Esophagus muscularis mucosa (tissue), 4 donors: ENCODE data around the gene SNX2. TPM values are rescaled to one million over a fixed set of nuclear protein-coding genes. Genes with fewer than 3 reads are reported as not detected.

Source experiments
- DNase-seq: peaks from one replicate; pipeline ENCODE4 v3.0.0-alpha.2; 2017; ENCODE audit errors: extremely low spot score
- H3K27ac ChIP-seq, 4 donors: fragments of 200-600 bp; sonication (generic); replicated peaks in 1 of 4; 1 replicate in 3 of 4; 2 replicates in 1 of 4; pipeline ENCODE4 v1.5.1; 2016 to 2019; ENCODE audit warnings: mild to moderate bottlenecking in 1 of 4
- H3K27me3 ChIP-seq, 4 donors: fragments of 200-600 bp; sonication (generic); one replicate each; pipeline versions ENCODE4 v1.5.1 to v1.6.0; 2016 to 2019
- H3K36me3 ChIP-seq, 4 donors: fragments of 200-600 bp; sonication (generic); one replicate each; pipeline ENCODE4 v1.5.1; 2016 to 2019
- H3K4me1 ChIP-seq, 4 donors: fragments of 200-600 bp; sonication (generic); one replicate each; pipeline ENCODE4 v1.5.1; 2016 to 2019
- H3K4me3 ChIP-seq, 4 donors: fragments of 200-600 bp; sonication (generic); 1 replicate in 2 of 4; 2 replicates in 2 of 4; pipeline ENCODE4 v1.5.1; 2016 to 2019; ENCODE audit warnings: mild to moderate bottlenecking in 4 of 4, moderate library complexity in 1 of 4
- H3K9me3 ChIP-seq, 4 donors: fragments of 200-600 bp; sonication (generic); 1 replicate in 3 of 4; 2 replicates in 1 of 4; pipeline ENCODE4 v1.5.1; 2016 to 2019
- EP300 ChIP-seq: sonication (generic); formaldehyde crosslinking; IDR thresholded peaks from one replicate; pipeline ENCODE4 v1.6.1; 2017; ENCODE audit warnings: antibody characterized with exemption
- POLR2A ChIP-seq: fragments of 450-650 bp; IDR thresholded peaks from one replicate; pipeline ENCODE4 v1.6.1; 2017; ENCODE audit warnings: antibody characterized with exemption, moderate library complexity, mild to moderate bottlenecking, low read depth
- POLR2AphosphoS5 ChIP-seq, 2 donors: sonication (generic); formaldehyde crosslinking; IDR thresholded peaks; one replicate each; pipeline ENCODE4 v1.6.1; 2017; ENCODE audit warnings: antibody characterized with exemption in 2 of 2
- WGBS: methylation state at CpG from one replicate; pipeline ENCODE4 v1.1.5; 2018; 5-methylcytosine and 5-hydroxymethylcytosine counted together
- intact Hi-C: fragments of 100-400 bp; cut with DNase I; formaldehyde crosslinking; loops from one replicate; pipeline ENCODE4 v1.15.1; 2023
- total RNA-seq, 4 donors: library from RNA; depleted of rRNA; stranded (reverse); fragments of >200 nt; gene quantifications; one replicate each; pipeline versions ENCODE4 v1.1.0 to v1.2.1, GENCODE V29; 2016
- TF ChIP-seq, protein P1 (sequence below), 3 experiments: fragments of 200-600 bp in 2 of 3; fragments of 450-650 bp in 1 of 3; sonication (generic) in 2 of 3; IDR thresholded peaks; one replicate each; pipeline ENCODE4 v1.5.1; 2017 to 2019; ENCODE audit warnings: antibody characterized with exemption in 3 of 3, mild to moderate bottlenecking in 2 of 3, moderate library complexity in 1 of 3

Gene SNX2
- total RNA-seq, 4 donors from 2014 or later, result 62.1 to 86.0 (median 75.4) TPM

GRCh38 chr5:122839731-122840130 is 64.9 kb downstream of the SNX2 start:
- Histone ChIP-seq H3K27ac (no peak overlapping the region), H3K4me1 (peaks cover 0 to 10% (median 6%) of the 10 kb centered on the region in 4 donors), H3K36me3 (no peaks in the 10 kb centered on the region), H3K9me3 (no peaks in the 10 kb centered on the region), H3K4me3 (no peak overlapping the region), H3K27me3 (no peaks in the 10 kb centered on the region)
- TF ChIP-seq POLR2AphosphoS5 (IDR thresholded peaks at IDR 0.05) (no peak), POLR2A (no peak), EP300 (no peak)
- TF ChIP-seq, protein P1, sequence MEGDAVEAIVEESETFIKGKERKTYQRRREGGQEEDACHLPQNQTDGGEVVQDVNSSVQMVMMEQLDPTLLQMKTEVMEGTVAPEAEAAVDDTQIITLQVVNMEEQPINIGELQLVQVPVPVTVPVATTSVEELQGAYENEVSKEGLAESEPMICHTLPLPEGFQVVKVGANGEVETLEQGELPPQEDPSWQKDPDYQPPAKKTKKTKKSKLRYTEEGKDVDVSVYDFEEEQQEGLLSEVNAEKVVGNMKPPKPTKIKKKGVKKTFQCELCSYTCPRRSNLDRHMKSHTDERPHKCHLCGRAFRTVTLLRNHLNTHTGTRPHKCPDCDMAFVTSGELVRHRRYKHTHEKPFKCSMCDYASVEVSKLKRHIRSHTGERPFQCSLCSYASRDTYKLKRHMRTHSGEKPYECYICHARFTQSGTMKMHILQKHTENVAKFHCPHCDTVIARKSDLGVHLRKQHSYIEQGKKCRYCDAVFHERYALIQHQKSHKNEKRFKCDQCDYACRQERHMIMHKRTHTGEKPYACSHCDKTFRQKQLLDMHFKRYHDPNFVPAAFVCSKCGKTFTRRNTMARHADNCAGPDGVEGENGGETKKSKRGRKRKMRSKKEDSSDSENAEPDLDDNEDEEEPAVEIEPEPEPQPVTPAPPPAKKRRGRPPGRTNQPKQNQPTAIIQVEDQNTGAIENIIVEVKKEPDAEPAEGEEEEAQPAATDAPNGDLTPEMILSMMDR (IDR thresholded peaks at IDR 0.05), result no peak
- no peak for DNase-seq
- intact Hi-C loops, result no loop called here
- WGBS, result 93% methylated on average over 4 of the region's 4 CpGs

DNA sequence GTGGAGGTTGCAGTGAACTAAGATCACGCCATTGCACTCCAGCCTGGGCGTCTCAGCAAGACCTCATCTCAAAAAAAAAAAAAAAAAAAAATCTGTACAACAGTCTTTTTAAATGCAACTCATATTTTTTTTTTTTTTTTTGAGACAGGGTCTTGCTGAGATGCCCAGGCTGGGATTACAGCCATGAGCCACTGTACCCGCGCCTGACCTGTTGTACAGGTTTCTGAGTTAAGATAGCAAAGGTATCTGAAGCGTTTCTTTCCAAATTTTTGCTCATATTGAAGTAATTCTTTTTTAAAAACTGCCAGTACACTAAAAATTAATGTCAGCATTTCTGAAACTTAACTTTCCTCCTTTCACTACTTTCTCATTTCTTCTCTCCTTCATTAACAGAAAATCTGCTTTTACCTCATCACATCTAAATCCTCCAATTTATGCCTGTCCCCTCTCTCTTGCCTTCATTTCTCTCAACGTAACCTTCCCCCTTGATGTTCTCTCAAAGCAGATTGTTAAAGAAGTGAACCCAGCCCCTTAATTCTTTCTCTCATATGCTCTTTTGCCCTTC is 67.2 kb downstream of the SNX2 start:
- H3K27me3 ChIP-seq, result no peaks in the 10 kb centered on the region
- DNase-seq, result no peak
- WGBS, result 97% methylated on average over 6 of the region's 6 CpGs
- TF ChIP-seq POLR2AphosphoS5 (IDR thresholded peaks at IDR 0.05) (no peak), EP300 (no peak), POLR2A (no peak)
- TF ChIP-seq, protein P1 (IDR thresholded peaks at IDR 0.05), result no peak
- H3K36me3 ChIP-seq, result no peaks in the 10 kb centered on the region
- peaks cover 7 to 25% (median 19%) of the 10 kb centered on the region in 4 donors for H3K4me1 ChIP-seq
- H3K9me3 ChIP-seq, result no peaks in the 10 kb centered on the region
- H3K4me3 ChIP-seq, result no peak overlapping the region
- intact Hi-C loops, result no loop called here
- H3K27ac ChIP-seq, result no peak overlapping the region

DNA sequence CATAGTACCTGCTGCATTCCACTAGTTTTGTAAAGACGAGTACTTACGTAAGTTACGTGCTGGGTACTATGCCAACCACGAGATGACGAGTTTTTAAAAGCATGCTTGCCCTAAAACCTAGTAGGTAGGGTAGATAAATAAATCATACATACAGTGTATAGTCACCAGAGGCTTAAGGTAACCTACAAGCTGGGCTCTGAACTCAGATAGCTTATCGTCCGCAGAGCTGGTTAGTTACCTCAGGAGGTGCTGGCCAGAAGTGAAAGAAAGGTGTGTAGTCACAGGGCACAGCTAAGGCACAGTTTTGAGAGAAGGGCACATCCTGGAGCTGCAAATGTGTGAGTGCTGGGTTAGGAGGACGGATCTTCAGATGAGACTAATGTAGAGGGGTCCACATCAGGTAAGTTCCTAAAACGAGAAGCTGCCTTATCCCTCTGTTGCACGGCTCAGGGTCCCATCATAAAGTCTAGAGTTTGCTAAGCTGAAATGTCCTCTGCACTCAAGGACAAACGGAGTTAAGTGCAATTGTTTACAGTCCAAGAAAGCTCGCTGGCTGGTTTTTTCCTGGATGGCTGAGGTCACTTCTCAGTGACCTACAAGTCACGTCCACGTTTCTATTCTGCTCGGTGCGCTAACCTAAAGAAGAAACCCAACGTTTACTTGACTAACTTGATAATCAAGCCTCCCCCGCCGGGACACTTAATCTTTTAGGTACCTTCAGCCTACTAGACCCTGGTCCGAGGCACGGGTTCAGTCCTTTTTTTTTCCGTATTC is 69.4 kb downstream of the SNX2 start:
- H3K27ac ChIP-seq, result peak overlapping the region; percentile 87 to 96 (median 92)
- no peaks in the 10 kb centered on the region for H3K9me3 ChIP-seq
- DNase-seq, result no peak
- H3K4me3 ChIP-seq, result peak overlapping the region; percentile 86 to 97 (median 96)
- no peak for TF ChIP-seq POLR2A
- no peak for TF ChIP-seq POLR2AphosphoS5 (IDR thresholded peaks at IDR 0.05)
- TF ChIP-seq EP300, result no peak
- TF ChIP-seq, protein P1 (IDR thresholded peaks at IDR 0.05), result no peak
- WGBS, result 45% methylated on average over 22 of the region's 22 CpGs
- no peaks in the 10 kb centered on the region for H3K27me3 ChIP-seq
- intact Hi-C loops, result loop anchor here (2.0 kb wide), 1 partner anchor 70 kb away; the partner anchor contains the start of gene SNX2
- no peaks in the 10 kb centered on the region for H3K36me3 ChIP-seq
- peaks cover 10 to 28% (median 23%) of the 10 kb centered on the region in 4 donors for H3K4me1 ChIP-seq

- peaks cover 10 to 28% (median 23%) of the 10 kb centered on the region in 4 donors for H3K4me1 ChIP-seq
- 1% methylated on average over 16 of the region's 16 CpGs for WGBS
- peak overlapping the region; percentile 87 to 96 (median 92) for H3K27ac ChIP-seq
- H3K4me3 ChIP-seq, result peak overlapping the region; percentile 86 to 97 (median 96)
- H3K27me3 ChIP-seq, result no peaks in the 10 kb centered on the region
- no peaks in the 10 kb centered on the region for H3K36me3 ChIP-seq
- no peak for TF ChIP-seq EP300
- TF ChIP-seq, protein P1 (IDR thresholded peaks at IDR 0.05), result no peak
- no peak for TF ChIP-seq POLR2AphosphoS5 (IDR thresholded peaks at IDR 0.05)
- TF ChIP-seq POLR2A, result no peak
- intact Hi-C loops, result loop anchor here (2.0 to 5.0 kb wide), 2 partner anchors 70 to 192 kb away; partner anchors contain the start of genes PPIC and SNX2
- H3K9me3 ChIP-seq, result no peaks in the 10 kb centered on the region
- no peak for DNase-seq
These were observed 70.0 kb downstream of the SNX2 start for GRCh38 chr5:122844910-122845228.
